Stimulated activated CD8-positive, alpha-beta memory T cell treated with anti-CD3 and anti-CD28 coated beads, Interleukin-4, amount 100 ng/mL, for 4 hours (primary cell): Measurements from ENCODE around the gene SCAF11.
"Not testable (repeated sequence)": the region's sequence is repeated elsewhere in the genome, so short reads cannot be mapped to it uniquely, and the experiment has no call there.

Experiments used
- DNase-seq, 2 donors: peaks; one replicate each; pipeline ENCODE4 v3.0.0-alpha.2; 2020; ENCODE audit warnings: low read depth in 2 of 2, low spot score in 1 of 2

The SCAF11 gene

GRCh38 chr12:45990468-45991283, at the start of gene SCAF11:
Gene SCAF11 (minus strand): TSS chr12:45990574. CDS start chr12:45964167, 26,407 bp downstream.
- DNase-seq, result peak; percentile 100

GRCh38 chr12:46037066-46037465, 46.7 kb upstream of the SCAF11 start:
- DNase-seq, result not testable (repeated sequence)

GRCh38 chr12:46027172-46027571, 36.8 kb upstream of the SCAF11 start:
- DNase-seq, result no peak

GRCh38 chr12:46024099-46024498, 33.7 kb upstream of the SCAF11 start:
- no peak for DNase-seq

GRCh38 chr12:46020768-46021167, 30.4 kb upstream of the SCAF11 start:
- DNase-seq, result no peak

GRCh38 chr12:46018712-46019111, 28.3 kb upstream of the SCAF11 start:
- not testable (repeated sequence) for DNase-seq

GRCh38 chr12:46017866-46018375, 27.5 kb upstream of the SCAF11 start:
- DNase-seq, result not testable (repeated sequence)

- DNase-seq, result no peak
These were observed 15.4 kb upstream of the SCAF11 start for GRCh38 chr12:46005823-46006222.

- DNase-seq, result no peak
These were observed 14.9 kb upstream of the SCAF11 start for GRCh38 chr12:46005151-46005797.

- no peak for DNase-seq
These were observed 14.3 kb upstream of the SCAF11 start for GRCh38 chr12:46004715-46005114.

GRCh38 chr12:46000076-46000475, 9.7 kb upstream of the SCAF11 start:
- DNase-seq, result not testable (repeated sequence)

- no peak for DNase-seq
These were observed 4.4 kb upstream of the SCAF11 start for GRCh38 chr12:45994736-45995135.

GRCh38 chr12:45991284-45992249, 1.2 kb upstream of the SCAF11 start:
- DNase-seq, result peak; percentile 27 to 36

- peak; percentile 19 to 42 for DNase-seq
These were observed 480 bp downstream of the SCAF11 start for GRCh38 chr12:45989721-45990467.

- no peak for DNase-seq
These were observed 1.1 kb downstream of the SCAF11 start for GRCh38 chr12:45989287-45989686.

- no peak for DNase-seq
These were observed 2.1 kb downstream of the SCAF11 start for GRCh38 chr12:45988264-45988663.

- DNase-seq, result no peak
These were observed 3.0 kb downstream of the SCAF11 start for GRCh38 chr12:45987340-45987727.

GRCh38 chr12:45986641-45987339, 3.6 kb downstream of the SCAF11 start:
- DNase-seq, result no peak

GRCh38 chr12:45981075-45981837, 9.1 kb downstream of the SCAF11 start:
- DNase-seq, result no peak
